ENCODE measurements around the gene DAZAP1. TPM values are rescaled to one million over a fixed set of nuclear protein-coding genes. Genes with fewer than 3 reads are reported as not detected.

Gene DAZAP1
- polyA plus RNA-seq, 1 of the 3 experiments (the other 2 are of a cell fraction) = 54.3 TPM

- H2AFZ ChIP-seq (ENCODE audit: low read depth) = no peak overlapping the region
- H3K4me2 ChIP-seq = no peak overlapping the region
- H3K79me2 ChIP-seq (ENCODE audit: insufficient read depth) = no peaks in the 10 kb centered on the region
- H3K9ac ChIP-seq = no peak overlapping the region
- TF ChIP-seq MXI1 (IDR thresholded peaks at IDR 0.05; ENCODE audit: low read depth, low read length) (no peak), FOXM1 (IDR thresholded peaks at IDR 0.05; ENCODE audit: low read depth) (no peak), FOXJ3 (CRISPR knock-in tag; IDR thresholded peaks at IDR 0.05) (no peak), POLR2AphosphoS5 (IDR thresholded peaks at IDR 0.05; ENCODE audit: low read depth, low read length) (no peak)
- no peaks in the 10 kb centered on the region for H3K4me1 ChIP-seq (ENCODE audit: control insufficient read depth in 1 of 2, insufficient read depth in 2 of 2, low read depth in 1 of 2, low read length in 1 of 2)
- H3K36me3 ChIP-seq (replicated peaks in 1 of 2; ENCODE audit: control insufficient read depth in 1 of 2, insufficient read depth in 2 of 2, low read length in 1 of 2) = peaks cover 4 to 24% of the 10 kb centered on the region in 2 experiments
- ChIA-PET POLR2A (interaction anchor here (0.7 kb wide), 1 partner anchor 11 kb away, joined by 5 read pairs; no protein-coding TSS in a partner anchor), CTCF (interaction anchor here (0.6 to 1.2 kb wide), 2 partner anchors 11 to 20 kb away, joined by 3 read pairs; no protein-coding TSS in a partner anchor)
- no peak overlapping the region for H3K4me3 ChIP-seq (ENCODE audit: low read depth in 2 of 2, low read length in 1 of 2)
- H4K20me1 ChIP-seq (ENCODE audit: insufficient read depth) = 0 out of 2 replicates have a peak, but pooled peaks cover 4% of the 10 kb centered on the region
- no peaks in the 10 kb centered on the region for H3K9me2 ChIP-seq
- H3F3A ChIP-seq (replicated peaks; ENCODE audit: insufficient read depth) = peaks cover 3% of the 10 kb centered on the region
- no peak overlapping the region for H3K27ac ChIP-seq (ENCODE audit: low read depth in 2 of 2, low read length in 1 of 2)
- DNase-seq = no peak
- H3K9me3 ChIP-seq = no peaks in the 10 kb centered on the region
- H3K27me3 ChIP-seq (ENCODE audit: insufficient read depth) = no peaks in the 10 kb centered on the region
- WGBS (ENCODE audit: low lambda C conversion rate) = 96% methylated on average over 18 of the region's 83 CpGs
Measured at GRCh38 chr19:1465191-1466016, 58.0 kb downstream of the DAZAP1 start.

- H3K9me3 ChIP-seq = no peaks in the 10 kb centered on the region
- no peak overlapping the region for H3K4me3 ChIP-seq (ENCODE audit: low read depth in 2 of 2, low read length in 1 of 2)
- WGBS (ENCODE audit: low lambda C conversion rate) = 80% methylated on average over 3 of the region's 41 CpGs
- ChIA-PET POLR2A (interaction anchor here (1.4 kb wide), 1 partner anchor 22 kb away, joined by 3 read pairs; no protein-coding TSS in a partner anchor), CTCF (interaction anchor here (0.6 to 1.2 kb wide), 2 partner anchors 12 to 21 kb away, joined by 3 read pairs; no protein-coding TSS in a partner anchor)
- H3K79me2 ChIP-seq (ENCODE audit: insufficient read depth) = peaks cover 2% of the 10 kb centered on the region; the same call in 1 of the 2 replicates
- H3K27me3 ChIP-seq (ENCODE audit: insufficient read depth) = no peaks in the 10 kb centered on the region
- 0 out of 2 replicates have a peak, but pooled peaks cover 4% of the 10 kb centered on the region for H4K20me1 ChIP-seq (ENCODE audit: insufficient read depth)
- H3K4me2 ChIP-seq = no peak overlapping the region
- peaks cover 0 to 20% of the 10 kb centered on the region in 2 experiments for H3K36me3 ChIP-seq (replicated peaks in 1 of 2; ENCODE audit: control insufficient read depth in 1 of 2, insufficient read depth in 2 of 2, low read length in 1 of 2)
- DNase-seq = no peak
- no peak overlapping the region for H3K27ac ChIP-seq (ENCODE audit: low read depth in 2 of 2, low read length in 1 of 2)
- H3F3A ChIP-seq (replicated peaks; ENCODE audit: insufficient read depth) = peaks cover 3% of the 10 kb centered on the region
- no peak overlapping the region for H2AFZ ChIP-seq (ENCODE audit: low read depth)
- no peak overlapping the region for H3K9ac ChIP-seq
- H3K4me1 ChIP-seq (ENCODE audit: control insufficient read depth in 1 of 2, insufficient read depth in 2 of 2, low read depth in 1 of 2, low read length in 1 of 2) = no peaks in the 10 kb centered on the region
- H3K9me2 ChIP-seq = no peaks in the 10 kb centered on the region
- TF ChIP-seq MEF2A (IDR thresholded peaks at IDR 0.05; ENCODE audit: borderline replicate concordance, low read depth) = no peak
- TF ChIP-seq ZBTB33 (IDR thresholded peaks at IDR 0.05; ENCODE audit: borderline replicate concordance, low read depth) = no peak
- no peak for TF ChIP-seq REST (IDR thresholded peaks at IDR 0.05; ENCODE audit: low read depth, low read length)
- TF ChIP-seq RAD21 (IDR thresholded peaks at IDR 0.05; ENCODE audit: low read length) = no peak
- TF ChIP-seq NFIC (IDR thresholded peaks at IDR 0.05; ENCODE audit: borderline replicate concordance) = no peak
- TF ChIP-seq FOXM1 (IDR thresholded peaks at IDR 0.05; ENCODE audit: low read depth) = no peak
- TF ChIP-seq SIN3A (IDR thresholded peaks at IDR 0.05; ENCODE audit: borderline replicate concordance, low read depth, low read length) = no peak
- TF ChIP-seq FOSL2 (IDR thresholded peaks at IDR 0.05; ENCODE audit: borderline replicate concordance, low read depth) = no peak
- no peak for TF ChIP-seq IRF3 (IDR thresholded peaks at IDR 0.05; ENCODE audit: low read depth, low read length)
- no peak for TF ChIP-seq ELF1 (IDR thresholded peaks at IDR 0.05)
- no peak for TF ChIP-seq PBX3 (IDR thresholded peaks at IDR 0.05)
- TF ChIP-seq MAX (IDR thresholded peaks at IDR 0.05; ENCODE audit: low read depth) = no peak
- TF ChIP-seq TAF1 (IDR thresholded peaks at IDR 0.05; ENCODE audit: borderline replicate concordance, low read depth, low read length) = no peak
Measured at GRCh38 chr19:1466018-1466460, 58.7 kb downstream of the DAZAP1 start.

Data from SK-N-SH (cell line).